IPS-18c (cell line): ENCODE data around the gene NUTF2.

Source experiments
- H3K4me3 ChIP-seq: 2 replicates; pipeline ENCODE4 v1.7.0; 2013; ENCODE audit warnings: low read depth, mild to moderate bottlenecking, low read length, moderate library complexity; ENCODE audit not compliant: insufficient read depth
- H3K9me3 ChIP-seq: one replicate; pipeline ENCODE4 v1.6.1; 2013; ENCODE audit warnings: mild to moderate bottlenecking, low read length, moderate library complexity; ENCODE audit not compliant: control insufficient read depth, insufficient read depth

Gene NUTF2

DNA sequence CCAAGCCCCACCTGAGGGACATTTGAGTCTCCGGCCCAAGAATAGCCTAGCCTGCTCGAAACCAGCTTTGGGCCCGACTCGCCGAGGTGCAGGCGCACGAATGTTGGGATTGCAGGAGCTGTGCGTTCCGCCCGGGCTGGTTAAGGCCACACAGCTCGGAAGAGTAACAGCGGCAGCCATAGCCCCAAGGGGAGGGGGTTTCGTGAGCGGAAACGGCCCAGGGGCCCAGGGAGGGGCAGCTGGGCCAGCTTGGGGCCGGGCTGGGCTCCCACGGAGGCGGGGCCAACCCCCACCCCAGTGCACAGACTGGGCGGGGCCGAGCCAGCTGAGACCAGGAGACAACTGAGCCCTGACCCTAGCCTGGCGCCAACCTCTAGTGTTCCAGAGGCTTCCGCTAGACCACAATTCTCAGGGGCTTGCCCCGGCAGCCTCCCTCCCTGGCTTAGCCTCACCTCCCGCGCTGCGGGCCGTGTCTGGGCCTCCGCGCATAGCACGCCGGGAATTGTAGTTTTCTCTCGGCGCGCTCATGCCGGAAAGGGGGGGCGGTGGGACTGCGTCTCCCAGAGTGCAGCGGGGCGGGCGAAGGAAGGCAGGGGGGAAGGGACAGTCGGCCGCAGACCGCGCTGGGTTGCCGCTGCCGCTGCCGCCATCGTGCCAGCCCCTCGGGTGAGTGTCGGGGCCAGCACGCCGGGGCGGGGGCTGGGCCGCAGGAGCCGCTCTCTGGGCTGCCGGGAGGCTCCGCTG, at the start of gene NUTF2:
NUTF2 (plus strand) TSS at position 614 of the 744 bp plus-strand sequence. CDS start 18,198 bp downstream, outside the sequence.
- Histone ChIP-seq H3K9me3 (no peaks in the 10 kb centered on the region), H3K4me3 (peak within 1 kb of the TSS; percentile 96)

DNA sequence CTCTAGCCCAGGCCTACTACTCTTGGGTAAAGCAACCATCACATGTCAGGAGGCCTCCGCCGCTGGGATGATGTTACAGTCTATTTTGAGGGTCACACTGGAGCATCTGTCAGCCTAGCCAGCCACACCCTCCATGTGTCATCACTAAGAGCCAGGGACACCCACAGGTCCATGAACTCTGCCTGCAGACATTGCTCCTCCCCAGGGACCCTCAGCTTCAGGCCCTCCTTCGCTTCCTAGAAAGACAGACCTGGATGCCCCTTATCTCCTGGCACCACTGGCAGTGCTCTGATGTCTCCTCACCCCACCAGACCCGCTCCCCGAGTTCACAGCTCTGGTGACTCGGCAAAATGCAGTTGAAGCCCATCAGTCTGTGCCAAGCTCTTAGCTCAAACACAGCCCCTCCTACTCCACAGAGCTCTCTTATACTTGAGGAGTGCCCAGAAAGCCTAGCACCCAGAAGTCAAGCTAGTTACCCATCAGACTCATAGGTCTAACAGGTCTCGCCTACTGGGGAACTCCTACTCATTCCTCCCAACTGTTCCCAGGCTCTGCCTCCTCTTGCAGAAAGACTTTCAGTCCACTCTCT, 46.3 kb upstream of the NUTF2 start:
- Histone ChIP-seq H3K4me3 (no peak overlapping the region), H3K9me3 (no peaks in the 10 kb centered on the region)

DNA sequence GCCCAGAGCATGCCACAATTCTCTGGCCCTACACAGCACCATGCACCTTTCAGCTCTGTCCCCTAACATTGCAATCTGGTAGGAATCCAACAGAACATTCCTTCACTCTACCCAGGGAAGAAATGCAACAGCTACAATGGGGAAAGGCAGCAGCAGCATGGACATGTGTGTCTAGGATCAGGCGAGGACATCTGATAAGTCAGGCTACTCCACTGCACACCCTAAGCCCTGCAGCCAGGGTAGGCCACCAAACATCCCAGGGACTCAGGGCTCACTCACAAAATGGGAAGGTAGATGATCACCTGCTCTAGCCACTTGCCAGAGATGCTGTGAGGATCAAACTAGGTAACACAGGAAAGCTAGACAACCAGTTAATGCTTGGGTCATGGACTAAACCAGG, 45.5 kb upstream of the NUTF2 start:
- Histone ChIP-seq H3K9me3 (no peaks in the 10 kb centered on the region), H3K4me3 (no peak overlapping the region; the same call in 1 of the 2 replicates)

DNA sequence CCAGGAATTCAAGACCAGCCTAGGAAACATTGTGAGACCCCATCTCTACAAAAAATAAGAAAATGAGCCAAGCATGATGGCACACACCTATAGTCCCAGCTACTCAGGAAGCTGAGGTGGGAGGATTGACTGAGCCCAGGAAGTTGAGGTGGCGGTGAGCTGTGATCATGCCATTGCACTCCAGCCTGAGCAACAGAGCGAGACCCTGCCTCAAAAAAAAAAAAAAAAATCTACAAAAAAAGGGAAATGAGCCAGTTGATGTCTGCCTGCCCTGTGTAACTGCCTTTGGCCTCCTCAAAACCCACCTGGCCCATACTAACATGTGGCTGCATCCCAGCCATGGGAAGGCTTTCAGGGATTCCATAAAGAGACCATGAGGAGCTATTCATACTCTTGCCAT, 44.9 kb upstream of the NUTF2 start:
- no peaks in the 10 kb centered on the region for H3K9me3 ChIP-seq
- no peak overlapping the region for H3K4me3 ChIP-seq

DNA sequence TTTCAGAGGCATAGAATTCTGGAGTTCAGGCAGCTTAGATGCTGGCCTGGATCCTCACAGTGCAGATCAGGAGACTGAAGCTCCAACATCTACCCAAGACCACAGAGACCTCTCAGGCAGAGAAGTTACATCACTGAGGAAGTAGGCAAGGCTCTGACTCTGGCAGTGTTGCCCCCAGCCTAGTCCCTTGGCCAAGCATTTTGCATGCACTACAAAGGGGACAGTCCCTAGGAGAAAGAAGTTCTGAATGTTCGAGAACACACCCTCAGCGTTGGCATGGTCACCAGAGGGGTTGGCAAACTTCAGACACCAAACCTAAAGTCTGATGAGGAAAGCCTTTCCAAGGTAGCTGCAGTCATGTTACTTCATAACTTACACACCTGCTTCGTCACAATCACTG, 42.8 kb upstream of the NUTF2 start:
- Histone ChIP-seq H3K4me3 (no peak overlapping the region), H3K9me3 (no peaks in the 10 kb centered on the region)

DNA sequence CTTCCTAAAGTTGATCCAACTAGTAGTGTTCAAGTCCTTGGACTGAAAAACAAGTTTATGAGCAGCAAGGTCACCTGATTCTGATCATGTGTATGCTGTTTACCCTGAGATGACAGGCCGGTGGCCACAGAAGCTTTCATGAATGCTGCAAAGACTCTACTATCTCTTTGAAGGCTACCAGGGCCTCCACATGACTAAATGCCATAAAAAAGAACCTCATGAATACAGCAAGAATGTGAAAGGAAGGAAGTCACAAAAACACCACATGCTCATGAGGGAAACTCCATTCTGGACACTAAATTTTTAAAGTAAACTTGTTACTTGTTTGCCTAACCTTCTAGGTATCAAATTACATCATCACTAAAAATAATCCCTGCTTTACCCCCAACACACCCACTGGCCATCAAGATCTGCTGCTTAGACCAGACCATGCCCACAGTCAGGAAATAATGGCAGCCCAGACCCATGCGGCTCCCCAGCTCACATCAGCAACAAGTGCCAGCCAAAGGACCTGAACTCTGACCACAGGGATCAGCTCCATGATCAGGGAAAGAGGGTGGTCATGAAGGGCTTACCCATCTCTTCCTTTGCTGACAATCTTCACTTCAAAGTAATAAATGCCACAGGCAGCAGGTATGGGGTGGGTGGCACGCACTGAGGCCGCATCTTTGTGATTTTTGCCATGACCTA, 41.7 kb upstream of the NUTF2 start:
- peak overlapping the region; percentile 97 for H3K4me3 ChIP-seq

DNA sequence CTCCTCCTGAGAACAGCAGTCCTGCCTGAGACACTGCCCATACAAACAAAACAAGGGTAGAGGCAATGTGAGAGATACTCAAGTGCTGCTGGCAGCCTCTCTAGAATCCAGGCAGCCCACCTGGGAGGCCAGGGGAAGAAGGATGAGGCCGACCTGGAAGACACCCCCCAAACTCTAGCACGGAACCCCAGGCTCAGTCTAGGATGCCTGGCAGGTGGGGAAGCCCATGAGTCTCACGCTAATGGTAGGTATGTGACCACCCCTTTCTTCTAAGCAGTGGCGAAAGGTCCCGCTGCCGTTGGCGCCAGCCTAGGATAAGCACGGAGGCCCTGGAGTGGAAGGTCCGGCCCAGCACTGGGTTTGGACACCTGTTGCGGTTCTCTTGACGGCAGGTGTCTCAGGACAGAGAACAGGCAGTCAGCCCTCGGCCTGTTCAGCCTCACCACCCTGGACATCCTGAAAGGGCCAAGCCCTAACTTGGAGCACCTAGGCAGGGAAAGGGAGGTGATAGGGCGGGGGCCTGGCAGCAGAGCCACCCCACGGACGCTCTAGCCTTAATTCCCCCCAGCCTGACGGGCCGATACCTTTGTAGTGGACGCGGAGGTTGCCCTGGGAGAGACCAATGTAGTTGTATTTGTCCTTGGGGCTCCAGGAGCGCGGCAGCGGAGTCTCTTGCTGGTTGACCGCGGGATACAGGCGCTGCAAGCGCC, 40.9 kb upstream of the NUTF2 start:
- Histone ChIP-seq H3K9me3 (no peaks in the 10 kb centered on the region), H3K4me3 (peak overlapping the region; percentile 97)

More for the DNA sequence above, 41.7 kb upstream of the NUTF2 start:
- H3K9me3 ChIP-seq = no peaks in the 10 kb centered on the region

DNA sequence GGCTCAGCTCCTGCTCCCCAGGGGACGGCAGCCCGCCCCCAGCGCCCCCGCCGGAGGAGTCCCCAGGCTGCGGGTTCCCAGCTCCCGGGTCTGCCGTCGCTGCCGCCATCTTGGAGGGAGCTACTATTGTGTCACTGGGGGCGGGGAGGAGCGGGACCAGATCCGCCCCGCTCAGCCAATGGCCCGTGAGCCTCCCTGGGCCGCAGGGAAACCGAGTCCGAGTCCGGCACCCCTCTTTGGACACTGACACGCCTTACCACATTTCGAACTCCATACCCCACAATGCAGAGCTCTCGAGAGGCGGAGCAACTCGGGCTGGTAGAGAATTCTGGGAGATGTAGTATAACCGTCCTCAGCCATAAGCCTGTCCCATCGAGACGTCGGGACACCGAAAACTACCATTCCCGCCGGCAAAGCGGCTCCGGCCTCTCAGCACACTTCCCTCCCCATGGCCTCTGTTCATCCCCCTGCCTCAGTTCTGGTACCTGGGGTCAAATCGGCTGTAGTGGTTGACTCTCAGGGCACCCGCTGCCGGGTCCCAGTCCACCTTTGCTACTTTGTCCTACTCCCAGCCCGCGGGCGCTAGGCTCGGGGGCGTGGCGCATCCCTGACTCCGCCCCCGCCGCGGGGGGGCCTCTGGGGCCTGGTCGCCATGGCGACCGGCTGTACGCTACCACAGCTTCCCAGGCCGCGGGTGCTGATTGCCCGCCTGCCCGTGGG, 40.1 kb upstream of the NUTF2 start, which contains the start of the genes RANBP10 and TSNAXIP1:
RANBP10 (minus strand) TSS at position 133 of the 720 bp plus-strand sequence; CDS start at position 109, 24 bp downstream.
TSNAXIP1 (plus strand) TSS at position 462 of the 720 bp plus-strand sequence. CDS start 261 bp downstream, outside the sequence.
- H3K9me3 ChIP-seq = no peaks in the 10 kb centered on the region
- H3K4me3 ChIP-seq = peak within 1 kb of the TSS; percentile 97

DNA sequence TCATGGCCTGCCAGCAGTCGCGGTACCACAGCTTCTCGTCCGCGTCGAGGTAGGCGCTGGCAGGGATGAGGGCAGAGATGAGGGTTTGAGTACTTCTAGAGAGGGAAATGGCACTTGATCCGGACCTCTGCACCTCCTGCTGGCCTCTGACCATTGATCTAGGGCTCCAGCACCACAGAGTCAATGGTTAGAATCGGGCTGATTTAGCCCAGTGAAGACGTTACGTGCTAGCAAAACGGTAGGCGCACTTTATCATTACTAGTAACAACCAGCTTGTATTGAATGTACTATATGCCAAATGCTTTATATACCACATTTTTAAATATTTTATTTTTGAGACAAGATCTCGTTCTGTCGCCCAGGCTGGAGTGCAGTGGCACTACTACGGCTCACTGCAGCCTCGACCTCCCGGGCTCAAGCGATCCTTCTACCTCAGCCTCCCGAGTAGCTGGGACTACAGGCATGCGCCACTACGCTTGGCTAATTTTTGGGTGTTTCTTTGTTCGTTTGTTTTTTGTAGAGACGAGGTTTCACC, 39.5 kb upstream of the NUTF2 start:
- peak overlapping the region; percentile 97 for H3K4me3 ChIP-seq
- no peaks in the 10 kb centered on the region for H3K9me3 ChIP-seq

DNA sequence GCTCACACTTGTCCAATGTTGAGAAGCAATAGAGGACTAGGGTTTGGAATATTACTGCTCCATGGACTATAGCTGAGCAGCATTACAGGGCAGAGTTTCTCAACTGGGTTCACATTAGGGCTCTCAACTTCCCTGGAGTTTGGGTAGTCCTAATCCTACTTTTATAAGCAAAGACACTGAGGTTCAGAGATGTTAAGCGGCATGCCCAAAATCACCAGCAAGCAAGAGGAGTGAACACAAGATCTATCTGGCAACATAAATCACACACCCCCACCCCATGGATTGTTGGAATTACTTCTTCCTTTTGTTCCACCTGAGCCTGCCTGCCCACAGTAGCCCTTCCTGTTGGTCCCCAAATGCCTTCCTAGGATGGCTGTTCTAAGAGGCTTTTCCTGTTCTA, 34.8 kb upstream of the NUTF2 start:
- no peak overlapping the region for H3K4me3 ChIP-seq

DNA sequence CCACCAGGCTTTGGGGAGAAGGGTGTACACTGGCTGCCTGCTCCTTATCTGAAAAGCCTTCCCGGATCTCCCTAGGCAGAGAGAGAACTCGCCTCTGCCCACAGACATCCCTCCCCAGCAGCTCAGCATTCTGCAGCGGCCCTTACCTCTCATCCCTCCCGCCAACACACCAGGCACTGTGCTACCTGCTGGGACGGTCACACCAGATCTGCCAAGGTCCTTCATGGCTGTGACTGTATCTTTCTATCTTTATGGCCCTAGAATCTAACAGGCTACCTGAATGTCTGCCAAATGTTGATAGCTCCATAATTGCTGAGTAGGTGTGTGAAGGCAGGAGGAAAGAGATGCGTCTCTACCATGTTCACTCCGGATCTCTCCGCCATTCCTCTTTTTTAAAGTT, 32.2 kb upstream of the NUTF2 start:
- H3K4me3 ChIP-seq = no peak overlapping the region
- H3K9me3 ChIP-seq = no peaks in the 10 kb centered on the region

More for the DNA sequence above, 34.8 kb upstream of the NUTF2 start:
- H3K9me3 ChIP-seq = no peaks in the 10 kb centered on the region

DNA sequence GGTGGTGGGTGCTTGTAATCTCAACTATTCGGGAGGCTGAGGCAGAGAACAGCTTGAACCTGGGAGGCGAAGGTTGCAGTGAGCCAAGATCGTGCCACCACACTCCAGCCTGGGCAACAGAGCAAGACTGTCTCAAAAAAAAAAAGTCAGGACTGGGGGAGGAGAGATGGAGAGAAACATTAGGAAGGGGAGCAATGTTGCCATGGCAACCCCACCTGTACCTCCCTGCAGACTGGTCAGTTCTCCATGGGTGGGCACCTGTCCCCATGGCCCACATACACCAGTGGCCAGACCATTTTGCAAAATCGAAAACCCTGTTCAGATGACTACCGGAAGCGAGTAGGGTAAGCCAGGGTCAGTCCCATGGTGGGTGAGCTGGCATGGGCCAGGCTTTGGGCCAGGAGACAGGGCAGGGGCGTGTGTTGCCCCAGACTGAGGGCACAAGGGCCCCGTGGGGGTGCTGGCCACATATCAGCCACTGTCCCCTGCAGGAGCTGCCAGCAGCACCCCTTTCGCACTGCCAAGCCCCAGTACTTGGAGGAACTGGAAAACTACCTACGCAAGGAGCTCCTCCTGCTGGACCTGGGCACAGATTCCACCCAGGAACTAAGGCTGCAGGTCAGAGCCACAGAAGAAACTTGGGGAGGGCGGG, 26.0 kb upstream of the NUTF2 start:
- Histone ChIP-seq H3K4me3 (no peak overlapping the region), H3K9me3 (no peaks in the 10 kb centered on the region)

DNA sequence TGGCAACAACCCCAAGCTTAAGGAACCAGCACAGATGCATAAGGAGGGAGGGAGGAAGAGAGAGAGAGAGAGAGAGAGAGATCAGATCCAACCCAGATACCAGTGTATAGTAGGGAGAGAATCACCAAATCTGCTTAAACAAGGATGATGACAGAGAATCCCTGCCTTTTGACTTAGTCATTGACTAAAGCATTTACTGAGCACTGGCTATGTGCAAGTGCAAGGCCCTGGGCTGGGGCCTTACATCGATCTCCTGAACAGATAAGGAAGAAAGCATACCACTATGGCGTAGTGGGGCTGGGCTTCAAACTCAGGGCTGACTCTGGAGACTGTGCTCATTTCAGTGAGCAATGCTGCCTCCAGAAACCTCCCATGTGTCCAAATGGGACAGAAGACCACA, 24.2 kb upstream of the NUTF2 start:
- no peak overlapping the region for H3K4me3 ChIP-seq
- no peaks in the 10 kb centered on the region for H3K9me3 ChIP-seq

DNA sequence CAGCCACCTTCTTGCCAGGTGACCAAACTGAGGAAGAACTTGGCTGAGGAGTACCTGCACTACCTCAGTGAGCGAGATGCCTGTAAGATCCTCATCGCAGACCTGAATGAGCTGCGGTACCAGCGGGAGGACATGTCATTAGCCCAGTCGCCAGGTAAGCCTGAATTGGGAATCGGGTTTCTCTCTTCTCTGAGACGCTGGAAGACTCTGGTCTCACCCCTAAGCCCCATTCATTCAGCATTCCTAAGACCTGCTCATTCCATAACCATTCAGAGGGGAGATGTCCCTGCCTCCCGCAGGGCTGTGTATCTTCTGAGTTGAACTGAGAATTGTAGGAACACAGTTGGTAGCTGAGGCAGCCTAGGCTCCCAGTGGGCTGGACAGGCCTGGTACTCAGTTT, 21.6 kb upstream of the NUTF2 start:
- no peak overlapping the region for H3K4me3 ChIP-seq
- H3K9me3 ChIP-seq = no peaks in the 10 kb centered on the region

DNA sequence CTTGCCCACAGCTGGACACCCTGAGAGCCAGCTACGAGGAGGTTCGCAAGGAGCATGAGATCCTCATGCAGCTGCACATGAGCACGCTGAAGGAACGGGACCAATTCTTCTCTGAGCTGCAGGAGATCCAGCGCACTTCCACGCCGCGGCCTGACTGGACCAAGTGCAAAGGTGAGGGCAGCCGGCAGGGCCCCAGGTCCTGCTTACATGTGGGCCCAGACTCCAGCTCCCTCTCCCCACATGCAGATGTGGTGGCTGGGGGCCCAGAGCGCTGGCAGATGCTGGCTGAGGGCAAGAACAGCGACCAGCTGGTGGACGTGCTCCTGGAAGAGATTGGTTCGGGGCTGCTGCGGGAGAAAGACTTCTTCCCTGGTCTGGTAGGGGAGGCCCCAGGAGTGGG, 20.8 kb upstream of the NUTF2 start:
- Histone ChIP-seq H3K4me3 (no peak overlapping the region), H3K9me3 (no peaks in the 10 kb centered on the region)

DNA sequence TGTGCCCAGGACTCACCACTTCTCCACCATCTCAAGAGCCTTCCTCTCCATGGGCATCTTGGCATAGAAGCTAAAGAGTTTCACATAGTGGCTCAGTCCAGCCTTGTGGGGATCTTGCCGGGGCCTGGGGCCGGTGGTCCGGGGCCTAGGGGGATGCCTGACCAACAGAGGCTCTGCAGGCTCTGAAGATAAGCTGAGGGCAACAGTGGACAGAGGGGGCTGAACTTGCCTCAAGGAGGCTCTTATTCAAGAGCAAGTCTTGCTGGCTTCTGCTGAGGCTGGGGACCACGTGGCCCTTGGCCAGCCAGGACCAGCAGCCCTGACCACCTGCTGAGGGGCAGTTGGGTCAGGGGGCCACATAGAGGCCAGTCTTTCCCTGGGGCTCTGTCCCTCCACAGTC, 18.1 kb upstream of the NUTF2 start:
- Histone ChIP-seq H3K4me3 (no peak overlapping the region), H3K9me3 (no peaks in the 10 kb centered on the region)
